Stomach (tissue), 4 donors: ENCODE results near the gene ZNRF3.

Experiments
- CTCF ChIP-seq, 7 experiments: fragments of 450-650 bp in 4 of 7; fragments of 200-600 bp in 3 of 7; sonication (generic) in 3 of 7; IDR thresholded peaks; one replicate each; pipeline ENCODE4 v1.5.1; 2016 to 2019; ENCODE audit warnings: antibody characterized with exemption in 7 of 7, control low read depth in 2 of 7, mild to moderate bottlenecking in 1 of 7
- EP300 ChIP-seq: sonication (generic); formaldehyde crosslinking; IDR thresholded peaks from one replicate; pipeline ENCODE4 v1.6.1; 2017; ENCODE audit warnings: antibody characterized with exemption
- POLR2A ChIP-seq, 4 donors: fragments of 450-650 bp; IDR thresholded peaks; one replicate each; pipeline ENCODE4 v1.6.1; 2016; ENCODE audit warnings: antibody characterized with exemption in 4 of 4, control low read depth in 2 of 4, mild to moderate bottlenecking in 1 of 4, moderate library complexity in 1 of 4
- POLR2AphosphoS5 ChIP-seq, 3 donors: sonication (generic); formaldehyde crosslinking; IDR thresholded peaks; one replicate each; pipeline ENCODE4 v1.6.1; 2016; ENCODE audit warnings: antibody characterized with exemption in 3 of 3

GRCh38 chr22:29054251-29054767, 170.9 kb downstream of the ZNRF3 start:
- no peak for TF ChIP-seq CTCF (IDR thresholded peaks at IDR 0.05)
- TF ChIP-seq POLR2A (IDR thresholded peaks at IDR 0.05): no peak
- TF ChIP-seq EP300: no peak
- no peak for TF ChIP-seq POLR2AphosphoS5 (IDR thresholded peaks at IDR 0.05)
